GM23248 (cell line): Measurements from ENCODE around the gene EAPP. TPM values are rescaled to one million over a fixed set of nuclear protein-coding genes. Genes with fewer than 3 reads are reported as not detected.
"Not testable (repeated sequence)": the region's sequence is repeated elsewhere in the genome, so short reads cannot be mapped to it uniquely, and the experiment has no call there.

Experiments used
- DNase-seq: peaks from one replicate; pipeline ENCODE4 v3.0.0-alpha.2; 2015
- H2AFZ ChIP-seq: fragments of 200-600 bp; sonication (generic); 2 replicates; pipeline ENCODE4 v1.6.1; 2016; ENCODE audit warnings: antibody characterized with exemption
- H3F3A ChIP-seq: fragments of 200-600 bp; sonication (generic); 2 replicates; pipeline ENCODE4 v1.6.1; 2016; ENCODE audit warnings: mild to moderate bottlenecking, antibody characterized with exemption, mixed run types; ENCODE audit not compliant: insufficient read depth
- H3K27ac ChIP-seq: fragments of 200-600 bp; sonication (generic); 2 replicates; pipeline ENCODE4 v1.5.1; 2016; ENCODE audit warnings: mild to moderate bottlenecking
- H3K27me3 ChIP-seq: fragments of 200-600 bp; sonication (generic); replicated peaks from 2 replicates; pipeline ENCODE4 v1.6.1; 2016; ENCODE audit warnings: mild to moderate bottlenecking; ENCODE audit not compliant: insufficient read depth
- H3K36me3 ChIP-seq: fragments of 200-600 bp; sonication (generic); 2 replicates; pipeline ENCODE4 v1.6.1; 2016; ENCODE audit warnings: low read depth, mild to moderate bottlenecking
- H3K4me1 ChIP-seq: fragments of 200-600 bp; sonication (generic); 2 replicates; pipeline ENCODE4 v1.6.1; 2016; ENCODE audit warnings: mild to moderate bottlenecking; ENCODE audit not compliant: insufficient read depth
- H3K4me2 ChIP-seq: fragments of 200-600 bp; sonication (generic); one replicate; pipeline ENCODE4 v1.6.1; 2016; ENCODE audit warnings: mild to moderate bottlenecking; ENCODE audit not compliant: unreplicated experiment
- H3K4me3 ChIP-seq: fragments of 200-600 bp; sonication (generic); 2 replicates; pipeline ENCODE4 v1.5.1; 2016; ENCODE audit warnings: mild to moderate bottlenecking
- H3K79me2 ChIP-seq: fragments of 200-600 bp; sonication (generic); 2 replicates; pipeline ENCODE4 v1.6.1; 2016; ENCODE audit warnings: mild to moderate bottlenecking; ENCODE audit not compliant: insufficient read depth
- H3K9ac ChIP-seq: fragments of 200-600 bp; sonication (generic); 2 replicates; pipeline ENCODE4 v1.6.1; 2016; ENCODE audit warnings: mild to moderate bottlenecking
- H3K9me2 ChIP-seq: fragments of 200-600 bp; sonication (generic); 2 replicates; pipeline ENCODE4 v1.6.1; 2016; ENCODE audit warnings: mixed run types, mild to moderate bottlenecking, moderate library complexity; ENCODE audit not compliant: insufficient read depth
- H3K9me3 ChIP-seq: fragments of 200-600 bp; sonication (generic); one replicate; pipeline ENCODE4 v1.6.1; 2017; ENCODE audit warnings: low read depth
- H4K20me1 ChIP-seq: fragments of 200-600 bp; sonication (generic); 2 replicates; pipeline ENCODE4 v1.6.0; 2016; ENCODE audit not compliant: insufficient read depth
- EZH2 ChIP-seq: fragments of 200-600 bp; sonication (generic); IDR thresholded peaks from 2 replicates; pipeline ENCODE4 v1.6.1; 2018; ENCODE audit warnings: antibody characterized with exemption, mild to moderate bottlenecking; ENCODE audit not compliant: insufficient read depth, poor library complexity, severe bottlenecking
- EZH2phosphoT487 ChIP-seq: fragments of 200-600 bp; sonication (generic); IDR thresholded peaks from 2 replicates; pipeline ENCODE4 v1.6.1; 2018; ENCODE audit warnings: antibody characterized with exemption, moderate library complexity, mild to moderate bottlenecking, low read depth; ENCODE audit not compliant: insufficient read depth
- WGBS, 2 experiments: methylation state at CpG; one replicate each; pipeline ENCODE4 v1.1.6; 2015 to 2017; ENCODE audit warnings: low lambda C conversion rate in 2 of 2, low coverage in 1 of 2; ENCODE audit errors: missing lambda C conversion rate in 2 of 2; 5-methylcytosine and 5-hydroxymethylcytosine counted together
- in situ Hi-C: fragments of 300-500 bp; cut with MboI; formaldehyde crosslinking; loops from 2 replicates; pipeline ENCODE4 v1.15.0; 2020
- polyA plus RNA-seq: library from polyadenylated mRNA; unstranded; fragments of >200 nt; fragmentation: Nextera tagmentation; extraction: Ambion mirVana; gene quantifications from 2 replicates; pipeline ENCODE4 v1.2.1, GENCODE V29; 2016
- total RNA-seq: library from RNA; depleted of rRNA; stranded (reverse); fragments of >200 nt; shearing (Covaris generic); gene quantifications from 2 replicates; pipeline ENCODE4 v1.2.3, GENCODE V29; 2014

The EAPP gene
- total and polyA plus RNA-seq, 2 experiments from 2014 or later, result 42.7 to 56.1 TPM

- Histone ChIP-seq H4K20me1 (no peaks in the 10 kb centered on the region), H3K4me3 (no peak overlapping the region), H3K27me3 (no peaks in the 10 kb centered on the region), H3K27ac (no peak overlapping the region), H3K9ac (no peak overlapping the region), H3K4me1 (no peaks in the 10 kb centered on the region), H3K4me2 (no peak overlapping the region), H3K79me2 (no peaks in the 10 kb centered on the region; the same call in 1 of the 2 replicates), H3K36me3 (peaks cover 49% of the 10 kb centered on the region), H2AFZ (no peak overlapping the region), H3F3A (peaks cover 10% of the 10 kb centered on the region), H3K9me2 (no peaks in the 10 kb centered on the region), H3K9me3 (no peaks in the 10 kb centered on the region)
- WGBS, 2 experiments, result 100% methylated on average over 3 of the region's 3 CpGs
- no peak for DNase-seq
- in situ Hi-C loops, result no loop called here
- no peak for TF ChIP-seq EZH2phosphoT487
- TF ChIP-seq EZH2, result no peak
Observed at GRCh38 chr14:34571771-34572170, 32.3 kb upstream of the EAPP start.

GRCh38 chr14:34569750-34570149 lies 30.2 kb upstream of the EAPP start:
- Histone ChIP-seq H3K4me1 (no peaks in the 10 kb centered on the region), H3K4me3 (no peak overlapping the region), H3K27ac (no peak overlapping the region), H4K20me1 (no peaks in the 10 kb centered on the region), H3K27me3 (no peaks in the 10 kb centered on the region), H3F3A (peaks cover 10% of the 10 kb centered on the region), H3K9ac (no peak overlapping the region), H3K79me2 (no peaks in the 10 kb centered on the region; the same call in 1 of the 2 replicates), H3K4me2 (no peak overlapping the region), H3K9me2 (no peaks in the 10 kb centered on the region), H3K36me3 (peaks cover 69% of the 10 kb centered on the region), H3K9me3 (no peaks in the 10 kb centered on the region), H2AFZ (no peak overlapping the region)
- peak; percentile 48 for DNase-seq
- TF ChIP-seq EZH2phosphoT487 (no peak), EZH2 (no peak)
- in situ Hi-C loops, result no loop called here
- WGBS, 2 experiments, result 96 to 98% methylated on average over 4 of the region's 4 CpGs

GRCh38 chr14:34568803-34569202 lies 29.3 kb upstream of the EAPP start:
- Histone ChIP-seq H3F3A (peaks cover 10% of the 10 kb centered on the region), H4K20me1 (no peaks in the 10 kb centered on the region), H3K4me3 (no peak overlapping the region), H3K36me3 (peaks cover 78% of the 10 kb centered on the region), H2AFZ (no peak overlapping the region), H3K9me2 (no peaks in the 10 kb centered on the region), H3K9ac (no peak overlapping the region), H3K27ac (no peak overlapping the region), H3K27me3 (no peaks in the 10 kb centered on the region), H3K4me1 (no peaks in the 10 kb centered on the region), H3K79me2 (no peaks in the 10 kb centered on the region; the same call in 1 of the 2 replicates), H3K9me3 (no peaks in the 10 kb centered on the region), H3K4me2 (no peak overlapping the region)
- in situ Hi-C loops, result no loop called here
- TF ChIP-seq EZH2phosphoT487 (no peak), EZH2 (no peak)
- 67 to 69% methylated on average over 13 of the region's 13 CpGs for WGBS, 2 experiments
- no peak for DNase-seq

DNA sequence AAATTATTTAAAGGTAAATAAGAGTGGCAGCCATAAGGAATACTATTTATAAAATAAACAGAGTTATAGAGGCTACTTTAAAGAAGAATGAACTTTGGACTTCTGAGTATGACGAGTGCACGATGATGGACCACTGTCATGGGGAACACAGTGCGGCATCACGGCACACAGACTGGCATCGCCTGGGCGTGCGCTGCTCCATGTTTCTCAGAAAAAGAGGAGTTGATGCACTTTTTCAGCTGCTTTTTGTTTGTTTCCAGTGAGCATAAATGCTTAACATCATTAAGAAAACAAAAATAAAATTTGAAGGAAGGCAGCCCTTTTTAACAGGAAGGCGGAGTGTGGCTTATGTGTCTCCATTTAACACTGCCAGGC lies 23.3 kb upstream of the EAPP start:
- Histone ChIP-seq H3F3A (peaks cover 8% of the 10 kb centered on the region; the same call in 1 of the 2 replicates), H2AFZ (no peak overlapping the region), H3K79me2 (no peaks in the 10 kb centered on the region; the same call in 1 of the 2 replicates), H3K27ac (no peak overlapping the region), H3K9me3 (no peaks in the 10 kb centered on the region), H3K36me3 (peaks cover 49% of the 10 kb centered on the region), H4K20me1 (no peaks in the 10 kb centered on the region), H3K9me2 (no peaks in the 10 kb centered on the region), H3K4me1 (no peaks in the 10 kb centered on the region), H3K4me3 (no peak overlapping the region), H3K9ac (no peak overlapping the region), H3K27me3 (no peaks in the 10 kb centered on the region), H3K4me2 (no peak overlapping the region)
- no peak for DNase-seq
- TF ChIP-seq EZH2phosphoT487, result no peak
- no peak for TF ChIP-seq EZH2
- 93 to 94% methylated on average over 8 of the region's 8 CpGs for WGBS, 2 experiments
- in situ Hi-C loops, result no loop called here

- H2AFZ ChIP-seq, H3K9me3 ChIP-seq, H4K20me1 ChIP-seq, DNase-seq, H3K4me3 ChIP-seq, H3K4me2 ChIP-seq, H3K79me2 ChIP-seq, H3K27ac ChIP-seq, H3K9ac ChIP-seq, H3K4me1 ChIP-seq, in situ Hi-C loops, H3F3A ChIP-seq, H3K27me3 ChIP-seq, H3K9me2 ChIP-seq: not testable (repeated sequence)
- WGBS, 2 experiments, result 97 to 98% methylated on average over 7 of the region's 8 CpGs
- H3K36me3 ChIP-seq, result peaks cover 43% of the 10 kb centered on the region
Observed at GRCh38 chr14:34562037-34562775, 22.7 kb upstream of the EAPP start.

- H3K4me2 ChIP-seq, H3K9me3 ChIP-seq, H4K20me1 ChIP-seq, H3K4me3 ChIP-seq, H3K27me3 ChIP-seq, H3K9me2 ChIP-seq, H3K4me1 ChIP-seq, H3K27ac ChIP-seq, H3K36me3 ChIP-seq, H3K9ac ChIP-seq, H2AFZ ChIP-seq, H3K79me2 ChIP-seq, DNase-seq, in situ Hi-C loops: not testable (repeated sequence)
- peaks cover 12% of the 10 kb centered on the region for H3F3A ChIP-seq
- WGBS, 2 experiments, result no CpG with 5 or more reads among the region's 35 CpGs
Observed at GRCh38 chr14:34556498-34556829, 17.0 kb upstream of the EAPP start.
